Activated T-cell treated with anti-CD3 and anti-CD28 coated beads, Interleukin-2, amount 50 U/mL, for 72 hours (primary cell): ENCODE results near the gene HUWE1. TPM values are rescaled to one million over a fixed set of nuclear protein-coding genes. Genes with fewer than 3 reads are reported as not detected.
A peak's percentile ranks its signal among the peaks of the same experiment; 100 is the strongest.

ENCODE experiments used
- ATAC-seq, 2 donors: fragments of 150-1000 bp; cut with Tn5 transposase; replicated peaks in 1 of 2; 2 replicates each; pipeline ENCODE4 v1.10.0; 2021; ENCODE audit warnings: moderate library complexity in 2 of 2, mild to moderate bottlenecking in 1 of 2
- DNase-seq, 2 donors: peaks; one replicate each; pipeline ENCODE4 v3.0.0; 2021 to 2022; ENCODE audit warnings: mixed read lengths in 1 of 2
- H3K27ac Mint-ChIP-seq: one replicate; pipeline ENCODE4 v1.8.0; 2022; ENCODE audit warnings: mild to moderate bottlenecking, moderate library complexity, mixed read lengths
- H3K27me3 Mint-ChIP-seq: one replicate; pipeline ENCODE4 v1.8.0; 2022; ENCODE audit warnings: low read depth, mixed read lengths
- H3K36me3 Mint-ChIP-seq, 2 donors: one replicate each; pipeline ENCODE4 v1.8.0; 2022; ENCODE audit warnings: mixed read lengths in 2 of 2, mild to moderate bottlenecking in 1 of 2; ENCODE audit not compliant: insufficient read depth in 2 of 2
- H3K4me1 Mint-ChIP-seq: one replicate; pipeline ENCODE4 v1.8.0; 2022; ENCODE audit warnings: low read depth, mixed read lengths
- H3K4me3 Mint-ChIP-seq, 2 donors: one replicate each; pipeline ENCODE4 v1.8.0; 2022; ENCODE audit warnings: mild to moderate bottlenecking in 2 of 2, mixed read lengths in 2 of 2, moderate library complexity in 2 of 2
- H3K9me3 Mint-ChIP-seq, 2 donors: one replicate each; pipeline ENCODE4 v1.8.0; 2022; ENCODE audit warnings: mixed read lengths in 2 of 2
- total RNA-seq, 2 donors: library from RNA; stranded (reverse); gene quantifications; one replicate each; pipeline ENCODE4 v1.2.3, GENCODE V29; 2022

Gene HUWE1
- total RNA-seq, 2 donors from 2014 or later, result 608 to 684 TPM

GRCh38 chrX:53681661-53682060 is 4.9 kb downstream of the HUWE1 start:
- Mint-ChIP-seq H3K27me3 (peaks cover 16% of the 10 kb centered on the region), H3K27ac (peak overlapping the region; percentile 48), H3K36me3 (peaks cover 28 to 66% of the 10 kb centered on the region in 2 donors), H3K4me3 (peak overlapping the region; percentile 81 to 99), H3K9me3 (no peaks in the 10 kb centered on the region), H3K4me1 (peaks cover 55% of the 10 kb centered on the region)
- DNase-seq (peak; percentile 15 to 18), ATAC-seq (no peak)

- H3K27ac Mint-ChIP-seq, result peak overlapping the region; percentile 93
- ATAC-seq (no peak), DNase-seq (peak in 1 of 2 donors; percentile 1)
- peaks cover 22 to 47% of the 10 kb centered on the region in 2 donors for H3K36me3 Mint-ChIP-seq
- H3K27me3 Mint-ChIP-seq, result peaks cover 30% of the 10 kb centered on the region
- H3K9me3 Mint-ChIP-seq, result no peaks in the 10 kb centered on the region
- H3K4me1 Mint-ChIP-seq, result peaks cover 60% of the 10 kb centered on the region
- H3K4me3 Mint-ChIP-seq, result peak overlapping the region; percentile 52 to 81
Observed at GRCh38 chrX:53678667-53679066, 7.9 kb downstream of the HUWE1 start.

DNA sequence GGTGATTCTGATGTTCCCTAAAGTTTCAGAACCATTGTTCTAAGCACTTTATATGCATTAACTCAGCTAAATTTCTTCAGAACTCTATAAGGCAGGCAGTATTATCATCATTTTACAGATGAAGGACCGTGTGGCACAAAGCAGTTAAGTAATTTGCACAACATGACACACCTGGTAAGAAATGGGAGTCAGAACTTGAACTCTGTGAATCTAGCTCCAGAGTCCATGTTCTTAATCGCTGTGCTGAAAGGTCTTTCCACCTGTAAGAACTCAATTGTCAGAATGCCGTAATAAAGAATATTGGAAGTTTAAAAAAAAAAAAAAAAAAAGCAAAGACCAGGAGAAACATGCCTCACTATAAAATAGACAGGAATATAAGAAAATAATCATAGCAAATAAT is 9.2 kb downstream of the HUWE1 start:
- H3K36me3 Mint-ChIP-seq, result peaks cover 12 to 43% of the 10 kb centered on the region in 2 donors

DNA sequence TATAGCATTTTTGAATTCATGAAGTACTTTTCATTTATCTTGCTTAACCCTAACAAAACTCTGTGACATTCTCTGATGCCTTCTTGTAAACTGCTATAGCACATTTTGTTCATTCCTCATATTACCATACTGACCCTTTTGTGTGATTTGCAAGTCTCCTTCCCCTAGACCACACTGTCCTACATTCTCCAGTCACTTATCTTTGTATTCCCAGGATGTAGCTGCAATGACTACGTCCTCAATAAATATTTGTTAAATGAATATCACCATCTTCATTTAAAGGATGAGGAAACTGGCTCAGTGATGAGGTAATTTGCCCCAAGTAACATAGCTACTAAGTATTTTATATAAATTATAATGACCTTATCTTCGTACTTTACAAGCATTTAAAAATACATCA is 11.9 kb downstream of the HUWE1 start:
- H3K4me3 Mint-ChIP-seq, result no peak overlapping the region
- ATAC-seq (no peak), DNase-seq (no peak)
- H3K27ac Mint-ChIP-seq, result no peak overlapping the region
- H3K36me3 Mint-ChIP-seq, result peaks cover 5 to 30% of the 10 kb centered on the region in 2 donors
- H3K27me3 Mint-ChIP-seq, result peaks cover 25% of the 10 kb centered on the region
- H3K4me1 Mint-ChIP-seq, result peaks cover 40% of the 10 kb centered on the region
- no peaks in the 10 kb centered on the region for H3K9me3 Mint-ChIP-seq

More for the DNA sequence above, 9.2 kb downstream of the HUWE1 start:
- Mint-ChIP-seq H3K4me3 (peak overlapping the region in 1 of 2 donors; percentile 14), H3K27ac (peak overlapping the region; percentile 93), H3K9me3 (no peaks in the 10 kb centered on the region), H3K4me1 (peaks cover 54% of the 10 kb centered on the region), H3K27me3 (peaks cover 22% of the 10 kb centered on the region)
- ATAC-seq (no peak), DNase-seq (no peak)

- Mint-ChIP-seq H3K4me1 (peaks cover 23% of the 10 kb centered on the region), H3K36me3 (peaks cover 10 to 18% of the 10 kb centered on the region in 2 donors), H3K27me3 (peaks cover 9% of the 10 kb centered on the region), H3K4me3 (peak overlapping the region in 1 of 2 donors; percentile 14), H3K9me3 (no peaks in the 10 kb centered on the region), H3K27ac (peak overlapping the region; percentile 28)
- ATAC-seq (peak in 1 of 2 donors; percentile 36), DNase-seq (no peak)
Observed at GRCh38 chrX:53669258-53669657, 17.3 kb downstream of the HUWE1 start.

GRCh38 chrX:53666171-53666570 is 20.3 kb downstream of the HUWE1 start:
- no peak for DNase-seq
- peaks cover 13 to 19% of the 10 kb centered on the region in 2 donors for H3K36me3 Mint-ChIP-seq
- no peak for ATAC-seq
- peak overlapping the region in 1 of 2 donors; percentile 47 for H3K4me3 Mint-ChIP-seq
- H3K9me3 Mint-ChIP-seq, result no peaks in the 10 kb centered on the region
- peak overlapping the region; percentile 88 for H3K27ac Mint-ChIP-seq
- no peaks in the 10 kb centered on the region for H3K27me3 Mint-ChIP-seq
- H3K4me1 Mint-ChIP-seq, result peaks cover 21% of the 10 kb centered on the region

- DNase-seq (no peak), ATAC-seq (no peak)
- H3K4me3 Mint-ChIP-seq, result no peak overlapping the region
- no peak overlapping the region for H3K27ac Mint-ChIP-seq
- peaks cover 23% of the 10 kb centered on the region for H3K4me1 Mint-ChIP-seq
- H3K36me3 Mint-ChIP-seq, result peaks cover 8 to 23% of the 10 kb centered on the region in 2 donors
- H3K9me3 Mint-ChIP-seq, result no peaks in the 10 kb centered on the region
- H3K27me3 Mint-ChIP-seq, result peaks cover 4% of the 10 kb centered on the region
Observed at GRCh38 chrX:53660004-53660403, 26.5 kb downstream of the HUWE1 start.

DNA sequence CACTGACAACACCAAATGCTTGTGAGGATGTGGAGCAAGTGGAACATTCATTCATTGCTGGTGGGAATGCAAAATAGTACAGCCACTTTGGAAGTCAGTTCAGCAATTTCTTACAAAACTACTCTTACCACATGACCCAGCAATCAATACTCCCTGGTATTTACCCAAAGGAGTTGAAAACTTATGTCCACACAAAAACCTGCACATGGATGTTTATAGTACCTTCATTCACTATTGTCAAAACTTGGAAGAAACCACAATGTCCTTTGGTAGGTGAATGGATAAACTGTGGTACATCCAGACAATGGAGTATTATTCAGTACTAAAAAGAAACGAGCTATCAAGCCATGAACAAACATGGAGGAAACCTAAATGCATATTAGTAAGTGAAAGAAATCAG is 27.5 kb downstream of the HUWE1 start:
- peak overlapping the region in 1 of 2 donors; percentile 25 for H3K4me3 Mint-ChIP-seq
- no peak for ATAC-seq

GRCh38 chrX:53656845-53657244 is 29.7 kb downstream of the HUWE1 start:
- peaks cover 0 to 21% of the 10 kb centered on the region in 2 donors for H3K36me3 Mint-ChIP-seq
- peaks cover 37% of the 10 kb centered on the region for H3K4me1 Mint-ChIP-seq
- H3K27me3 Mint-ChIP-seq, result peaks cover 17% of the 10 kb centered on the region
- H3K27ac Mint-ChIP-seq, result peak overlapping the region; percentile 24
- no peaks in the 10 kb centered on the region for H3K9me3 Mint-ChIP-seq
- ATAC-seq (no peak), DNase-seq (no peak)
- no peak overlapping the region for H3K4me3 Mint-ChIP-seq

More for the DNA sequence above, 27.5 kb downstream of the HUWE1 start:
- Mint-ChIP-seq H3K27ac (peak overlapping the region; percentile 65), H3K9me3 (no peaks in the 10 kb centered on the region), H3K4me1 (peaks cover 30% of the 10 kb centered on the region), H3K27me3 (peaks cover 13% of the 10 kb centered on the region), H3K36me3 (peaks cover 5 to 22% of the 10 kb centered on the region in 2 donors)
- no peak for DNase-seq

- H3K9me3 Mint-ChIP-seq, result no peaks in the 10 kb centered on the region
- peaks cover 0 to 25% of the 10 kb centered on the region in 2 donors for H3K36me3 Mint-ChIP-seq
- no peak for ATAC-seq
- no peak for DNase-seq
- H3K27me3 Mint-ChIP-seq, result peaks cover 17% of the 10 kb centered on the region
- H3K4me1 Mint-ChIP-seq, result peaks cover 32% of the 10 kb centered on the region
- peak overlapping the region in 1 of 2 donors; percentile 12 for H3K4me3 Mint-ChIP-seq
- peak overlapping the region; percentile 50 for H3K27ac Mint-ChIP-seq
Observed at GRCh38 chrX:53654376-53654775, 32.1 kb downstream of the HUWE1 start.

GRCh38 chrX:53644751-53645150 is 41.8 kb downstream of the HUWE1 start:
- ATAC-seq (no peak), DNase-seq (no peak)
- H3K9me3 Mint-ChIP-seq, result no peaks in the 10 kb centered on the region
- H3K4me1 Mint-ChIP-seq, result no peaks in the 10 kb centered on the region
- peaks cover 7 to 30% of the 10 kb centered on the region in 2 donors for H3K36me3 Mint-ChIP-seq
- H3K27me3 Mint-ChIP-seq, result peaks cover 6% of the 10 kb centered on the region
- peak overlapping the region in 1 of 2 donors; percentile 43 for H3K4me3 Mint-ChIP-seq
- H3K27ac Mint-ChIP-seq, result peak overlapping the region; percentile 94

- Mint-ChIP-seq H3K27me3 (peaks cover 6% of the 10 kb centered on the region), H3K9me3 (no peaks in the 10 kb centered on the region), H3K4me3 (no peak overlapping the region), H3K4me1 (no peaks in the 10 kb centered on the region), H3K36me3 (peaks cover 4 to 30% of the 10 kb centered on the region in 2 donors), H3K27ac (peak overlapping the region; percentile 87)
- ATAC-seq, result peak; percentile 24 to 32
- no peak for DNase-seq
Observed at GRCh38 chrX:53642337-53642736, 44.2 kb downstream of the HUWE1 start.

- DNase-seq (no peak), ATAC-seq (no peak)
- H3K27ac Mint-ChIP-seq, result no peak overlapping the region
- H3K36me3 Mint-ChIP-seq, result peaks cover 5 to 24% of the 10 kb centered on the region in 2 donors
- H3K4me3 Mint-ChIP-seq, result no peak overlapping the region
- H3K4me1 Mint-ChIP-seq, result no peaks in the 10 kb centered on the region
- H3K27me3 Mint-ChIP-seq, result peaks cover 5% of the 10 kb centered on the region
- H3K9me3 Mint-ChIP-seq, result no peaks in the 10 kb centered on the region
Observed at GRCh38 chrX:53639257-53639656, 47.3 kb downstream of the HUWE1 start.

DNA sequence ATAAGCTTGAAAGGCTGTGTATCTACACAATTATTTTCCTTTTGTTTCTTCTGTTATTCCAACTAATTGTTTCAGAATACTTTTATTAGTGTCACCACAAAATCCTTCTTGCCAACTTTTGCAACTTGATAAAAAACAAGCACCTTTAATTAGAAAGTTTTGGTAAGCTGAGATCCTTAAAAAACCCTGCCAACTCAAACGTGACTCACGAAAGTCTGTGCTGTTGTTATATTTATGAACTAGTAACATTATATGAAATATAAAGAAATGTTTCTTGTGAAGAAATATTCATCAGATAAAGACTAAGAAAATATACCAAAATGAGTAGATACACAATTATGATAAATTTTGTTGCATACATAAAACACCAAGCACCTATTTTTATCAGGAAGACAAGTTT is 49.0 kb downstream of the HUWE1 start:
- H3K36me3 Mint-ChIP-seq, result peaks cover 5 to 30% of the 10 kb centered on the region in 2 donors
- H3K9me3 Mint-ChIP-seq, result no peaks in the 10 kb centered on the region
- no peak overlapping the region for H3K4me3 Mint-ChIP-seq
- peaks cover 15% of the 10 kb centered on the region for H3K27me3 Mint-ChIP-seq
- no peak for ATAC-seq
- no peak overlapping the region for H3K27ac Mint-ChIP-seq
- H3K4me1 Mint-ChIP-seq, result no peaks in the 10 kb centered on the region
- no peak for DNase-seq
